ENCODE measurements around the gene ASF1B.

ASF1B gene

GRCh38 chr19:14156122-14156521, 19.7 kb upstream of the ASF1B start:
- no peak for TF ChIP-seq CTCF (IDR thresholded peaks at IDR 0.05)

DNA sequence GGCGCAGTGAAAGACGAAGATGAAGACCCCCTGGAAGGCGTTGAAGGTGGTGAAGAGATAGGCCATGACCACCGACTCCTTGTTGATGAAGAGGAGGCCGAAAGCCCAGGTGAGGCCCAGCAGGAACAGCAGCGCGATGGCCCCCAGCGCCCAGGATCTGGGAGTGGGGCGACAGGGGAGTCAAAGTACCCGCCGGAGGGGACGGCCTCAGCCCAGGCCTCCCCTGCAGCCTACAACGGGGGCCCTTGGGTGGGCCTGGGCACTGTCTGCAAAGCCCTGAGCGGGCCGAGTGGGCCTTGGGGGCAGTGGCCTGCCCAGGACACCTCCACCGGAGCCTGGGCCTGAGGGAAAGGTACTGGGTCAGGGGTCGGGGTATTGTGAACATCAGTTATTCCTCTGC, 19.0 kb upstream of the ASF1B start:
- no peak for TF ChIP-seq CTCF (IDR thresholded peaks at IDR 0.05)

DNA sequence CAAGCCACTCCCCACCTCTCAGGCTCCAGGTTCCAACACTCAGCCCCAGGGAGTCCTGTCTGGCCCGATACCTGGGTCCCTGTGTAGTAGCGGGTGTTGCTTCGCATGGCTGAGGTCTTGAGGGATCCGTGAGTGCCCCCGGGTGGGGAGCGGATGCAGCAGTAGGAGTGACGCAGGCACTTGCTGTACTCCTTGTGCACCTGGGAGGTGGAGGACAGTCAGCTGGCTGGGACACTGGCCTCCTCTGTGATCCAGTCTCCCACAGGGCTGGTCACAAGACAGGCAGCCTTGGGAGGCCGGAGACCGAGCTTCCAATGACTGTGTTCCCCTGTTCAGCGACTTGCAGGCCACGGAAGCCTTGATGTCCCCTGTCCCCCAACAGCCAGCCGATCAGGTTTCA, 16.3 kb upstream of the ASF1B start:
- no peak for TF ChIP-seq CTCF (IDR thresholded peaks at IDR 0.05)

DNA sequence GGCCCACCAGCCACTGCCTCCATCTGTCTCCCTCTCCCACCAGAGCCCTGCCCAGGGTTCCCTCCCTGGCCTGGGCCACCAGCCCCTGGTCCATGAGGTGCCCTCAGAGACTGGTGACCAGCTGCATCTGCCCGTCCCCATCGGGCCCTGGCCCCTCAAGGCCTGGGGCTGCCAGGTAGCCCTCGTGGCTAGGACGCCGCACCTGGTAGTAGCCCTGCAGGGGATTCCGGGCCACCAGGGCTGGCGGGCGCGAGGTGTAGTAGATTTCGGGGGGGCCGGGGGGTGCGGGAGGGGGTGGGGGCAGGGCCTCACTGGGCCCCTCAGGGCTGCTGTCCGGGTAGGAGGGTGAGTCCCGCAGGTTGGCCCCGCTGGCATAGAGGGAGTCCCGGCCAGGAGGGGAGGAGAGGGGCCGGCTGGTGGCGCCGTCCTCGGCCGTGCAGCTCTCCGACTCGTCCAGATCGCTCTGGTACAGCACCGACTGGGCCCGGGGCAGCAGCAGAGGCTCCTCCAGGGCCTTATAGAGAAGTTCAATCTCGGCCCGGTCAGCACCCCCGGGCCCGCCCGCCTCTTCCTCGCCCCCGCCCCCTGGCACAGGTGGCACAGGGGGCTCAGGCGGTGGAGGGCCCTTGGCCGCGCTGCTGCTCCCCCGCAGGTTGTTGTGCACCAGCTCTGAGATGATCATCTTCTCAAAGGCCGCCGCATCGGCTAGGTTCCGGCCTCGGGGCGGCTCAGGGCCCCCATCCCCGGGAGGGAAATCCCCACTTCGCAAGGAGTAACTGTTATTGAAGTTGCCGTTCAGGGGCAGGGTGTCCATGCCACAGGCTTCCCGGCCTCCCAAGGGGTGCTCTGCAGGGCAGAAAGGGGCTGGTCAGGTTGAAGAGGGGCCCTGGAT, 14.6 kb upstream of the ASF1B start:
- TF ChIP-seq CTCF (IDR thresholded peaks at IDR 0.05) = no peak

DNA sequence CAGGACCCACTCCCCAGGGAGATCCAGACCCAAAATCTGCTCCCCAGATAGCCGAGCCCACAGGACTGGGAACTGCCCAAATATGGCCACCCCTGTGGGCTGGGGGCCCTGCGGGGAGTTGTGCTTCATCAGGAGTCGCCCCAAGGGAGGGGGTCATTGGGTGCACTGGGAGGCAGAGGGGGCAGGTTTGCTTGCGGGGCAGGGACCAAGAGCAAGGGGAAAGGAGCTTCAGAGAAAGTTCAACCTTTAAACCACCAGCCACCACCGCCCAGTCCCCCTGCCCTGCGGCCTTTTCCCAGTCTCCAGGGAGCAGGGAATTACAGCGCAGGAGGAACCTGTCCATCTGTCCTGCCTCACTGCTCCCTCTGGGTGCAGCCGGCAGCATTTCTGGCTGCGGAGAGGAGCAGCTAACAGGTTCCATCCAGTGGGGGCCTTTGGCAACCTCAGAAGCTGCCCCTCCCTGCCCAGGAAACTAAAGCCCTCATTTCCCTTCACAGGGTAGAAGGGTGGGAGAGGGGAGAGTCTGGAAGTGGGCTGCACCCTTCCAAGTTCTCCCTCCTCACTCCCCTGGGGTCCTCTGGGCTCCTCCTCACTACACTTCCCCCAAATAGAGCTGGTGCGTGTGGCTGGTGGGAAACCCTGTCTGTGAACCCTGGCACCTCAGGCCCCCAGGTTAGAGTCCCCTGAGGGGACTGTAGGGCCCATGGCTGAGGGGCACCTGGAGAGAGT, 13.8 kb upstream of the ASF1B start:
- TF ChIP-seq CTCF (IDR thresholded peaks at IDR 0.05) = no peak

DNA sequence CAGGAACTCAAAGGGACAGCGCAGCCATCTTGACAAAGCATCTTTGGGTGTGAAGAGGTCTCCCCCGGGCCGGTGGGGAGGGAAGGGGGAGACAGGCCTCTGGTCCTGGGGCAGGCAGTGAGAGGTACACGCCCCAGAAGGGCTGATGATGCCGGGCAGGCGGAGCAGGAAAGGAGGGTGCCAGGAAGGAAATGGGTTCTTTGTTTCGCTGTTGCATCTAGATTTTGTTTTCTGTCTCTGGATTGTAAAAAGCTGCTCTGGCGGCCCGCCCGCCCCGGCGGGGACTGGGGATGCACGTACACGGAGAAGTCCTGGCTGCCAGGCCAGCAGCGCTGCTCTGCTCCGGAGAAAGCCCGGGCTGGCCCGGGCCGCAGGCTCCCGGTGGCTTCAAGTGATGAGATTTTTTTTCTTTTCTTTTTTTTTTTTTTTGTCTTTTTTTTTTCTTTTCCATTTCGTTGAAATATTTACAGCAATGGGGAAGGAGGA, 13.2 kb upstream of the ASF1B start:
- no peak for TF ChIP-seq CTCF (IDR thresholded peaks at IDR 0.05)

DNA sequence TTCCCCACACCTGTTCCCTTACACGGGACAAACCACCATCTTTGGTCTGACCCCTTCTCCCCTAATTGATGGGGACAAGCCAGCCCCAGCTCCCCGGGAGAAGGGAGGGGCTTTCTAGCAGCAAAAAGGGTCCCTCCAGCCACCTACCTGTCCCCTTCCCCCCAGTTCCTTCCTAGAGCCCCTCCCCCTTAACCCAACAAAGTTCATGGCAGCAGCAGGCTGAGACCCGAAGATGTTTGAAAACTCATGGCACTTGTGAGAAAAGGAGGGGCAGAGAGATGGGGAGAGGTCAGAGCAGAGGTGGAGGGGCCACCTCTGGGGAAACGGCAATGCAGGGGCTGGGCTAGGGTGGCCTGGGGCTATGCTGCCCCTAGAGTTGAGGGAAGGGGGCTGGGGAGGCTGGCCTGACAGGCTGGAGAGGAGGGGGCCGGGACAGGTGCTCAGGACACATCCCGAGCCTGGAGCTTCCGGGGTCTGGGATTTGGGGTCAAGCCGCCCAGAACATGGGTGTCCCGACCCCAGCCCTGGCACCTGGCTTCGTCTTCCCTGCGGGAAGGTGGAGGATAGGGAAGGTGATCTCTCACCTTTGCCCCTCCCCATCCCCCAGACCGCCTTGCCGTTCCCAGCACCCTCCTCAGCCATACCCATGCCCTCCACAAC, 12.5 kb upstream of the ASF1B start:
- no peak for TF ChIP-seq CTCF (IDR thresholded peaks at IDR 0.05)

Data from LNCAP (cell line).